ENCODE results near the gene ADD2.
"Not testable (repeated sequence)": the region's sequence is repeated elsewhere in the genome, so short reads cannot be mapped to it uniquely, and the experiment has no call there.

ADD2 gene

DNA sequence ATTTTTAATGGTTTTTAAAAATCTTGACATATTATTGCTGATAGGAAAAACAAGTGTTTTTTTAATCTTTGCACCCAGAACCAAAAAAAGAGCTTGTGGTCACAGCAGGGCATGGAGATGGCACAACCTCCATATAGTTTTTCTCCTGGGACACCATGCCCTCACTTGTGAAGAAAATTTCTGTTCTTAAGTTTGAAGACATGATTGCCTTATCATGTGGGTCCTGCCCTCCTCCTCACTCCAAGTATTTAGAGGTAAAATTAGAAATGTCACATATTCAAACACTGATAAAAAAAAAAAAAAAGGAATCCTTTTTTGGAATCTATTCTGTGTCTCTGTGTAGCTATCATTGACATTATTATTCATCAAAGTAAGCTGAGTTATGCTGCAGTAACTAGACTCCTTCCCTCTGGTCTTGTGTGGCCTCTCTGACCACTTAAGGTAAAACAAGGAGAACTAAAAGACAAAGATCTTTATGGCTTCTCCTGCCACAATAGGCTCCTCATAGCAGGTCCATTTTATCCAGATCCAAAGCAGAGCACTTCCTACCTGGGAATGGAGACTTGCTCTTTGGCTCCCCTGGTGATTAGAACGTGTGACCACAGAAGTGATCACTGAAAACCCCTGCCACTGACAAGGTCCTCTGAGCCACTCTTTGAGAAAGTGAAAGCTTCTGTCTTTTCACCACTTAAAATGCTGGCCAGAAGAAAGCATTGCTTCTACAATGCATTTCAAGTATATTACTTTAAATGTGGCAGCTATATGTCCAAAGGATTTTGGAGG lies 19.8 kb downstream of the ADD2 start:
- DNase-seq (ENCODE audit: low read depth, low spot score) = no peak

DNA sequence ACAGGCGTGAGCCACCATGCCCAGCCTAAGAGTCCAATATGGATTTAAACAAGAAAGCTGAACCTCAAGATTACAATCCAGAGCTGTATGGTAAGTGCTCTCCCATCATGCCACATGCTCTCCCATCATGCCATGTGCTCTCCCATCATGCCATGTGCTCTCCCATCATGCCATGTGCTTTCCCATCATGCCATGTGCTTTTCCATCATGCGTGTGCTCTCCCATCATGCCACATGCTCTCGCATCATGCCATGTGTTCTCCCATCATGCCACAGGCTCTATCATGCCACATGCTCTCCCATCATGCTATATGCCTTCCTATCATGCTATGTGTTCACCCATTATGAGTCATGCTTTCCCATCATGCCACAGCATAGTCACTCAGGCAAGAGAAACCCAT lies 20.7 kb downstream of the ADD2 start:
- DNase-seq (ENCODE audit: low read depth, low spot score) = no peak

DNA sequence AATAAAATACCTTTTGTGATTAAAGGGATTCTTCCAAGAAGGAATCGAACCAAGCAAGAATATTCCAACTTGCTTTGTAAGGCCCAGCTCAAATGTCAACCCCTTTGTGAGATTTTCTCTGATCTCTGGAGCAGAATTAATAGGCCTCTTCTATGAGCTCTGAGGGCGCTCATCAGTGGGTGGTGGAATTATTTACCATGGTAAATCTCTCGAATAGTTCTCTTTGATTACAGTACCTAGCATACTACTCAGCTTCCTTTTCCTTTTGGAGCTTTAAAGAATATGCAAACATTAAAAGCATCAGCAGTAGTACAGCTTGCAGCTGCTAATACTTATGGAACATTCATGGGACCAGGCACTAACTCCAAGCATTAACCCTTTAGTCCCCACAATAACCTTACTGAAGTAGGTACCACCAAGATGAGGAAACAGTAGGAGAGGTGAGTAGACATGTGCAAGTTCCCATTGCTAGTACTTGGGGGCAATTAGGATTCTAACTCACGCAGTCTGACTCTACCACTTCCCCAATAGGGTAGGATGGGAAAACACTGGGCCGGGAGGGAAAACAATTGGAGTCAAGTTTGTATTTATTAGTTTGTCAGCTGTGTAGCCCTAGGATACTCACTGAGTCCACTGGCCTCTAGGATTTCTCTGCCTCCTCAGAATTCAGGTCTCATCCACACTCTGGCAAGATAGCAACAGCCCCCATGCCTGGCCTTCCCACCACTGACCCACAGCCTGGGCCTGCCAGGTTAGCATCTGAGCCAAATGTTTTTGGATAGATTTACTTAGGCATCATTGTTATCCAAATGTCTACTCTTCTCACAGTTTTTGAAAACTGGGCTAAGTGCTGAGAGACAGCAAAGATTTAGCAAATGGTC lies 21.7 kb downstream of the ADD2 start:
- DNase-seq (ENCODE audit: low read depth, low spot score) = no peak

DNA sequence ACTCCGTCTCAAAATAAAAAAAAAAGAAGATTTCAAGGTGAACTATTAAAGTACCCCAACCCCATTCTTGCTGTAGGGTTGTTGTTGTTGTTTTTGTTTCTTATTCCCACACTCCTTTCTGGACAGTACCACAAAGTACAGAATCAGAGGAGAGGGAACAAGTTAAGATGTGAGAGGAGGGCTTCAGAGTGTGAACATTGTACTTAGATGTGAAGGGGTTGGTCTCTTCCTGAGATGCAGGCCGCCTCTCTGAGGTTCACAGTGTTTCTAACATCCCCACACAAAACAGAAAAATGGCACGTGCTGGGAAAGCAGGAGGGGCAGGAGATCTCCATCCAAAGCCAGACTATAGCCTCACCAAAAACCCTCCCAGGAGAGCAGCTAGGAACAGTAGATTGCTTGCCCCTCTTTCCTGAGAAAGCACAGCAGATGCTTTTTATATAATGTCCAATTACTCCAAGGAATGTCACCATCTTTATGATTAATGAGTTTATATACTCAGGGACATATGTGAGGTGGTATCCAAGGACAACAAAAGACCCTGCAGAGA lies 22.6 kb downstream of the ADD2 start:
- no peak for DNase-seq (ENCODE audit: low read depth, low spot score)

DNA sequence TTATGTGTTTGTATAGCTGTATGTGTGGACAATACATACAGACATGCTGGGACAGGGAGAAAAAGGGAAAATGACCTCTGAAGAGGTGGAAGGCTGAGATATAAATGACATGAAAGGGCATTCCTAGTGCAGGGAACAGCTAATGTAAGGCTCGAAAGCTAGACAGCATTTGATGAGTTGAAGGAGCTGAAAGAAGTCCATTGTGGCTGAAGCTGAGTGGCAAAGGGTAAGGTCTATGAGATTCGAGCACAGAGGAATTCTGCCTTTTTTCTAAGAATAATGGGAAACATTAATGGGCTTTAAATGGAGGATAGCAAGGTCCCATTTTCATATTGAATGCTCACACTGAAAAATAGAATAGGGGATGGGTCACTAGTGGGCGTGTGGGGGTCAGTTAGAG lies 23.6 kb downstream of the ADD2 start:
- DNase-seq (ENCODE audit: low read depth, low spot score) = no peak

DNA sequence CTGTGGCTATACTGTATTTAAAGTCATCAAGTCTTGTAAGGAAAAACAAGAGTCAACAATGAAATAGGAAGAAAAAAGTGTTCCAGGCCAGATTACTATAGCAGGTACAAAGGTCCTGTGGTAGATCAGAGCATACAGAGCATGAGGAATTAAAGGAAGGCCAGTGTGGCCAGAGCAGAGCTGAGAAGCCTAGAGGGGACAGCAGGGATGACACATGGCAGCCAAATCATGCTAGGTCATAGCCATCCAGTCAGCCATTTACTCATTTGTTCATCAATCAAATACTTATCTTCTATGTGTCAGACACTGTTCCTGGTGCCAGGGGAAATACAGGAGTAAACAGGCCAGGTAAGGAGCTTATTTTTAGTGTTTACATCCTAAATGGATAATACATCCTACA lies 24.3 kb downstream of the ADD2 start:
- no peak for DNase-seq (ENCODE audit: low read depth, low spot score)

DNA sequence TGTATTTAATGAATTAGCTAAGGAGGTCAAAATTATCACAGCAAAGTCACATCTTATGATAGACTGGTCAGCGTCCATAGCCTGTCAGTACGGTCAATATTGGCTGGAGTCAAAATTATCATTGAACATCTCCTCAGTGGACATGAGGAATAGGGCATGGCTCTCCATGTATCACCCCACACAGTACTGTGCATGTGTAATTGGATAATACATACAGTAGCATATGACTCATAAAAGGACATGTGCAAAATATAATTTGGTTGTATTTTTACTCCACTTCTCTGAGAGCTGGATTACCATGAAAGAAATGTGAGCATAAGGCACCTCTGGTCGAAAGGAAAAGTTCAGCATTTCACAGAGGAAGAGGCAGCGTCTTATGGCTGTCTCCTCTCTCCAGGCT lies 24.9 kb downstream of the ADD2 start:
- no peak for DNase-seq (ENCODE audit: low read depth, low spot score)

DNA sequence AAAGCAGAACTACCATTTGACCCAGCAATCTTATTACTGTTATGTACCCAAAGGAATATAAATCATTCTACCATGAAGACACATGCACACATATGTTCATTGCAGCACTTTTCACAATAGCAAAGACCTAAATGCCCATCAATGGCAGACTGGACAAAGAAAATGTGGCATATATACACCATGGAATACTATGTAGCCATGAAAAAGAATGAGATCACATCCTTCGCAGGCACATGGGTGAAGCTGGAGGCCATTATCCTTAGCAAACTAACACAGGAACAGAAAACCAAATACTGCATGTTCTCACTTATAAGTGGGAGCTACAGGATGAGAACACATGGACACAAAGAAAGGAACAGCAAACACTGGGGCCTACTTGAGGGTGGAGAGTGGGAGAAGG lies 28.5 kb downstream of the ADD2 start:
- not testable (repeated sequence) for DNase-seq (ENCODE audit: low read depth, low spot score)

DNA sequence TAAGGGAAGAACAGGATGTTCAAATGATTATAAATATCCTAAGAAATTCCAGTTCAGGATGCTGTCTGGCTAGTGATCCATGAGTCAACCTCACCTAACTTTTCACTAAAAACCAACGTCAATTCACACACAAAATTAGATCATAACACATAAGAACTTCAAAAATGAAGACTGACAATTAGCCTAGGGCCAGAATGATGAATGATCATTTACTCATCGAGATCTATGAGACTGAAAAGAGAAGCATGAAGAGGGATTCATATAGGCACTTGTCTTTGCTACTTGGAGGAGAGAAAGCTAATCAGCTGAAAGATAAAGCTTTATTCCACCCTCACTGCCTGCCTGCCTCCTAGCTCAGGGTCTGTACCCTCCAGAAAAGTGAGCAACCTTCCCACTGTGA lies 29.8 kb downstream of the ADD2 start:
- DNase-seq (ENCODE audit: low read depth, low spot score) = no peak

DNA sequence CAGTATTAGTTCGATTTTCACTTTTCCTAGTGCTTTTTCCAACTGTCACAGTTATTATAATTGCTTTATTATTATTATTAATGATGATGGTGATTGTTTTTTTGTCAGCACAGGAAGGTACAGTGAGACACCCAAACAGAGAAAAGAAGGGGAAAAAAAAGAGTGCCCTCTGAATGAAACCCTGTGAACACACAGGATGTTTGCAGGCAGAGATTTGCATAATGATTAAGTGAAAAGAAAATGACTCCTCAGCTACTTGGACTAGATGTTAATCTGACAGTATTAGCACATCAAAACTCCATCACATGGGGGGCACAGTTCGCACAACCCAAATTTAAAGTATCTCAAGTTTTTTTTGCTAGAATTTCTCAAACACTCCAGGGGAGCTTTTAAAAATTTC lies 32.9 kb downstream of the ADD2 start:
- DNase-seq (ENCODE audit: low read depth, low spot score) = no peak

DNA sequence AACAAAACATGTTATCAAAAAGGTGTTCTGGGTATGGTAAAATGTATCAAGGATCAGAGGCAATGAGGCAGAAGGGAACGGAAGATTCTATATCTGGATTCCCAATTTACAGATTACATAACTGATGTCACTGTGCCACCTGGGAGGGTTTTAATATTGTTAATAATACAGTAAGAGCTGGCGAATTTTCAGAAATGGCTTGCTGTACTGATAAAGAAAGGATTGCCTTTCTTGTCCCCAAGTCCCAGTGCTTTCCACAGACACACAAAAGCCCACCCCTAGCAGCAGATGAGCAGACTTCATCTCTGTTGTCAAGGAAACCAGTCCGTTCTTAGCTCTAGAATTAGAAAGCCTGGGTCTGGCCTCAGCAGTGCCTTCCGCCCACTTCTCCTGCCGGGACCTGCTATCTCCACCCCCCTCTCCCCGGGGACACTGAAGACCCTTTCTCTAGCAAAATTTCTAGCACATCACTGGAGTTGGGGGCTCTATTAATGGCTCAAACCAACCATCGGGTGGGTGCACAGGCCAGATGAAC lies 34.3 kb downstream of the ADD2 start:
- no peak for DNase-seq (ENCODE audit: low read depth, low spot score)

DNA sequence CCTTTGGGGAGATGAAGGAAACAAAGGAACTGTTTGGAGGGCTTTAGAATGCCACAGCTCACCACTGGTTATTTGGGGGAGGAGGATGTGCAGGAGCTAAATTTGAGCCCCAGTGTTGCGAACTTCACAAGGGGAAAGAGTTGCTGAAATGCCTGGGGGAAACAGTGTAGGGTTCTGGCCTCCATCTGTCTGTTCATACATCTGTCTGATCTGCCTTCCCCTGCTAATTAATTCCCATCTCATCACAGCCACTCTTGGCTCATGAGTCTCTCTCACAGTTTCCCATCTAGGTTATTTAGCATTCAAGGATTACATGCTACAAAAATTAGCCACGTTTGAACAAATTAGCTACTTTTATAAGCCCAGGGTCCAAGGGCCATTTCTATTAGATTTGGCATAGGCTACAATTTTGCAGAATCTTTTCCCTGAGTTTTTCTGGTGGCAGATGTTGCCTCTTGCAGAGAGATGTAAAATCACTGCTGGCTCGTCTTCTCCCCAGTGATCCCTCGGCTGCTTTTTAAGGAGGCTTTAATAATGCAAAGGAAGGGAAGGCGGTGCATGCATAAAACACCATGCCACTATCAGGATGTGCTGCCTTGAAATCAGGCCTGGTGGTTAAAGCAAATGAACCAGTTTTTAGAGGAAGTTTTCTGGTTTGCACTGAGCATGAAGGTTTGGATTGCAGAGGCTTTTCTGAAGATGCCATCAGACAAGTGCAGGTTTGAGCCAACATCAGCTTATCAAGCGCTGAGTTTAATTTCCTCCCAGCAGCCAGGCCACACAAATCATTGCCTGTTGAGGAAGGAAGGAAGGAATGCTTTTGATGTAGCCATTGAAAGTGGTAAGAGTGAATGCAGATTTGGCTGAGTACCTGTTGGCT lies 35.0 kb downstream of the ADD2 start:
- DNase-seq (ENCODE audit: low read depth, low spot score) = no peak

DNA sequence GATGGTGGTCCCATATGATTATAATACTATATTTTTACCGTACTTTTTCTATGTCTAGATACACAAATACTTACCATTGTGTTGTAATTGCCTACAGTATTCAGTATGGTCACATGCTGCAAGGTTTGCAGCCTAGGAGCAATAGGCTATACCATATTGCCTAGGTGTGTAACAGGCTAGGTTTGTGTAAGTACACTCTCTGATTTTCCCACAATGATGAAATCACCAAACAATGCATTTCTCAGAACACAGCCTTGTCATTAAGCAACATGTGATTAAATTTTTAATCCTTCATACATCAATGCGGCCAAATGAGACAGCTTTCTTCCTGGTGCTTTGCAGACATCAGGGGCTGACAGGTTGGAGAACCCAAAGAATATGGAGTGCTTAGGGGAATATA lies 37.3 kb downstream of the ADD2 start:
- no peak for DNase-seq (ENCODE audit: low read depth, low spot score)

DNA sequence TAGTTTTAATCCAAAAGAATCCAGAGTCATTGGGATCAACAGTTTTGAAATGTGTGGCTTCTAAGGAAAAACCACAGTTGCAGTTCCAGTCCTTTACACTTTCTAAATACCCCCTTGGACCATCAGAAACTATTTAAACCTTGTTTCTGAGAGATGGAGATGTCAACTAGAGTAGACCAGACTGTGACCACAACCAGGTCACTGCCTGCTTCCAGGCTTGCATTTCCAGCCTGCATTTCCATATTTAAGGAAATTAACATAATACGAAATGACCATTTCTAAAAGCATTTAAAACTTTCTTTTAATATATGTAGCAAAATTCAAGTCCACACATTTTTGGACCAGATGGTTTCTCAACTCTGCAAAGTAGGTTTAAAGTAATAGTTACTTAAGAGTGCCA lies 38.4 kb downstream of the ADD2 start:
- DNase-seq (ENCODE audit: low read depth, low spot score) = no peak

DNA sequence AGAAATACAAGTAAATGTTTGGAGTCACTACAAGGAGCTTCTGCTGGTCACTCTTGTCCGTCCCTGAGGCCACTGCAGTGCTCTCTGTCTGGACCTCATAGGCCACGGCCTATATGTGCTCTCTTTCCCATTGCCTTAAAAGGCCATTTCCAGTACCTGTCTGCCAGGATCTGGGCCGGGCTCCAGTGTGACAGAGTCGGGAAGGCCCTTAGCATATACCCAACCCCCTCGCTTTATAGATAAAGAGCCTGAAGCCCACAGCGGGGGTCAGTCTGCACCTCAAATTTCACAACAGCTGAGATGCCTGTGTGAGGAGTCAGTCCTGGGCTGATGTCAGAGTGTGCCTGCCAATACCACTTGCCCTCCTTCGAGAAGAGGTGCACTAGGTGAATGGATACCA lies 39.9 kb downstream of the ADD2 start:
- DNase-seq (ENCODE audit: low read depth, low spot score) = no peak

DNA sequence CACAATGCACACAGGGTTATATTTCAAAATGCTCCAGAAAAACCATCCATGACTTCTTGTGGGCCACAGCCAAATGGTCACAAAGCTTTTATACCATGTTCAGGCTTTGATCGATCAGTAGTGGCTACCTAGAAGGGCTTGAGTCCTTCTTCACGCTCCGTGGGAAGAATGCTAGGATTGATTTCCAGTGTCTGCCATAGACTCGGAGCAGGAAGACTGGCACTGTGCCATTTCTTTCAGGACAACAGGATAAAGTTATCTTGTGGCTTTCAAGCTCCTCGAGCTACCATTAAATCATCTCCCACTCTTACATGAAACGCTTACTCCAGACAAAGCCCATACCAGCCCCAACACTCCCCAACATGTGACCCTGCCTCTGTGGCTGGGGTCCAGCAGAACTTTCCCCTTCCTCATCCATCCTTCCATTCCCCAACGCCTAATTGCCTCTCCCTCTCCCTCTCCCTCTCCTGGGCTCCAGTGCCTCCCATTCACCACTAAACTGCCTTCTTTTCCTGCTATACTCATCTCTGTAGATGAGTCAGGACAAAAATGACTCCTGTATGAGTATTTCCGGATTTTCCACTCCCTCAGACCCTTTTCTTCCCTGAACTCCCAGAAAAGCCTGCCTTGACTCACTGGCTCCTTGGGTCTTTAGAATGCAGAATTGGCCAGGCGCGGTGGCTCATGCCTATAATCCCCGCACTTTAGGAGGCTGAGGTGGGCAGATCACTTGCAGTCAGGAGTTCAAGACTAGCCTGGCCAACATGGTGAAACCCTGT lies 40.9 kb downstream of the ADD2 start:
- no peak for DNase-seq (ENCODE audit: low read depth, low spot score)

DNA sequence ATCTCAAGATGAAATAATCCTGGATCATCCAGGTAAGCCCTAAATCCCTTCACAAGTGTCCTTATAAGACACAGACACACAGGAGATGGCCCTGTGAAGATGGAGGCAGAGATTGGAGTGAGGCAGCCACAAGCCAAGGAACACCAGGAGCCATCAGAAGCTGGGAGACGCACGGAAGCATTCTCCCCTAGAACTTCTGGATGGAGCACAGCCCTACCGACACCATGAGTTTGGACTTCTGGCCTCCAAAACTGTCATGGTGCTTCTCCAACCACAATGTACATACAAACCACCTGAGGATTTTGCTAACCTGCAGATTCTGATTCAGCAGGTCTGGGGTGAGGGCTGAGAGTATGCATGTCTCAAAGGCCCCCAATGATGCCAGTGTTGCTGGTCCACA lies 42.5 kb downstream of the ADD2 start:
- no peak for DNase-seq (ENCODE audit: low read depth, low spot score)

DNA sequence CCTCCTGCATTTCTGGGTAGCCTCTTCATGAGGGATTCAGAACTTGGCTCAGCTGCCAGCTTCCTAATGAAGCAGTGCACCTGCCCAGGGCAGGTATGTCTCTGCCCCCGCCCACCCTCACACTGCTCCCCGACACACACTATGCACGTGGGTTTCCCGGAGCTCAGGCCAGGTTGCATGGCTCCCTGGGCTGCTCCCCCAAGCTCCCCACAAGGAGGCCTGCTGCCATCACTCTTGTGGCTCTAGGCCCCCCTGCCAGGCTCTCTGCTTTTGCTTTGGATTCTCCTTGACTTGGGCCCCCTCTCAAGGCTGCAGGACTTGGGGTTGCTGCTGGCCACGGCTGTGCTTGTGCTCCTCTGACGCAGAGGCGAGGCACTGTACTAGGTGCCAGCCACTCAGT lies 43.6 kb downstream of the ADD2 start:
- DNase-seq (ENCODE audit: low read depth, low spot score) = no peak

DNA sequence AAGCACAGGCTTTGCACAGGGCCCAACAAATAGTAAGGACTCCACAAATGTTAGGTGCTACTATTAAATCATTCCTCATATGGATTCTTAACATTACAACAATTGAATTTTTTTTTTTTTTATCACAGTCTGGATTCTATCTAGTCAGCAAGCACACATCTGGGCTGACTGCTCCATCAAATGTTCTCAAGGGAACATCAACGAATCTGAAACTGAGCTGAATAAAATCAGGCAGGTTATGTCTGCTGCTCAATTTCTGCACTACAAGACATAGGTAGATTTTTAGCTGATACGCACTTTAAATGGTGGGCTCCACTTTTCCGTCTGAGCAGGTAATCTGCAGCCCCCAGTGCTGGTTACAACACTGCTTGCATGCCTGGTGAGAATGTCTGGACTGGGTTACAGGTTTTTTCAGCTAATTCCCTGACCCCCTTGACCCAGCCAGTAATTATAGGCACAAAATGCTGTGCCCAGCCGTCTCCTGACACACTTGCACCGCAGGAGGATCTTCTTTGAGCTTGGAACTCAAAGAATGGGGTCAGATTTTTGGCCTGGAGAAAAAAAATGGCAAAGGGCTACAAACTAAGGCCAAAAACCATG lies 44.6 kb downstream of the ADD2 start:
- DNase-seq (ENCODE audit: low read depth, low spot score) = no peak

DNA sequence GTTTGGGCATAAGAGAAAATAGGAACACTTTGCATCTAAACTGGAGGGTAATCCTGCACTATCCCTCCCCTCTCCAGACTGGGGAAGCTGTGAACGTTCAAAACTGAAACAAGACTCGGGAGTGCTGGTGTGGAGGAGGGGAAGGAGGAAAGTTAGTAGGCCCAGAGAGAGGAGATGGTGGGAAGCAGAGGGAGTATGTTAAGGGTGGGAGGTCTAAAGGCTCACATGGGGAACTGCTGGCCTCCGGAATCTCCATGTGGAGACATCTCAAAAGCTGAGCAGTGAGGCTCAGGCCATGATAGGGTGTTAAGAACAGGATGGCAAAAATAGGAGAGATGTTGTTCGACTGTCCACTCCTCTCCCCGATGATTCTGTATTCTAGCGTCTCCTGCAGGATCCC lies 47.9 kb downstream of the ADD2 start:
- DNase-seq (ENCODE audit: low read depth, low spot score) = no peak
